Large intestine (tissue), 3 donors: Measurements from ENCODE around the gene IARS2. TPM values are rescaled to one million over a fixed set of nuclear protein-coding genes. Genes with fewer than 3 reads are reported as not detected.
A peak's percentile ranks its signal among the peaks of the same experiment; 100 is the strongest.
"Not testable (repeated sequence)": the region's sequence is repeated elsewhere in the genome, so short reads cannot be mapped to it uniquely, and the experiment has no call there.

Source experiments
- DNase-seq, 2 donors: peaks; one replicate each; pipeline versions ENCODE4 v3.0.0 to v3.0.0-alpha.2; 2013
- H3K27ac ChIP-seq: one replicate; pipeline ENCODE4 v1.5.1; 2013; ENCODE audit warnings: low read length
- H3K27me3 ChIP-seq: 2 replicates; pipeline ENCODE4 v1.6.1; 2013; ENCODE audit warnings: low read length; ENCODE audit not compliant: control insufficient read depth, insufficient read depth
- H3K36me3 ChIP-seq: 2 replicates; pipeline ENCODE4 v1.6.1; 2013; ENCODE audit warnings: low read length; ENCODE audit not compliant: control insufficient read depth, insufficient read depth
- H3K4me1 ChIP-seq: one replicate; pipeline ENCODE4 v1.6.1; 2013; ENCODE audit warnings: low read length; ENCODE audit not compliant: control insufficient read depth, insufficient read depth
- H3K4me3 ChIP-seq: one replicate; pipeline ENCODE4 v1.5.1; 2013; ENCODE audit warnings: low read length
- H3K9me3 ChIP-seq: one replicate; pipeline ENCODE4 v1.6.1; 2013; ENCODE audit warnings: mild to moderate bottlenecking, low read depth, low read length, moderate library complexity; ENCODE audit not compliant: control insufficient read depth
- WGBS: methylation state at CpG from one replicate; pipeline ENCODE4 v1.1.5; 2013; ENCODE audit warnings: low lambda C conversion rate; ENCODE audit not compliant: insufficient coverage; 5-methylcytosine and 5-hydroxymethylcytosine counted together
- polyA plus RNA-seq: library from polyadenylated mRNA; unstranded; fragments of 120-200 nt; gene quantifications from one replicate; pipeline ENCODE4 v1.2.1, GENCODE V29; 2013

The IARS2 gene
- polyA plus RNA-seq, 1 donor = 75.9 TPM

- WGBS = no CpG with 5 or more reads among the region's 2 CpGs
- Histone ChIP-seq H3K36me3 (peaks cover 43% of the 10 kb centered on the region), H3K27ac (no peak overlapping the region), H3K4me1 (no peaks in the 10 kb centered on the region), H3K9me3 (no peaks in the 10 kb centered on the region), H3K4me3 (no peak overlapping the region), H3K27me3 (no peaks in the 10 kb centered on the region)
- DNase-seq = no peak
Observed at GRCh38 chr1:220135755-220136154, 41.8 kb downstream of the IARS2 start.

- Histone ChIP-seq H3K4me1 (no peaks in the 10 kb centered on the region), H3K9me3 (no peaks in the 10 kb centered on the region), H3K27ac (no peak overlapping the region), H3K27me3 (no peaks in the 10 kb centered on the region), H3K36me3 (peaks cover 55% of the 10 kb centered on the region), H3K4me3 (no peak overlapping the region)
- DNase-seq = peak; percentile 33 to 67
- 60% methylated on average over 5 of the region's 9 CpGs for WGBS
Observed at GRCh38 chr1:220137019-220137786, 43.3 kb downstream of the IARS2 start.

GRCh38 chr1:220139966-220140365 lies 46.0 kb downstream of the IARS2 start:
- Histone ChIP-seq H3K4me3 (no peak overlapping the region), H3K27me3 (no peaks in the 10 kb centered on the region), H3K9me3 (no peaks in the 10 kb centered on the region), H3K4me1 (no peaks in the 10 kb centered on the region), H3K27ac (no peak overlapping the region), H3K36me3 (peaks cover 50% of the 10 kb centered on the region)
- DNase-seq = no peak
- 86% methylated on average over 1 of the region's 6 CpGs for WGBS

- H3K36me3 ChIP-seq = peaks cover 48% of the 10 kb centered on the region
Observed at GRCh38 chr1:220144051-220144450, 50.1 kb downstream of the IARS2 start.

GRCh38 chr1:220149742-220150141 lies 55.8 kb downstream of the IARS2 start:
- no peak for DNase-seq
- Histone ChIP-seq H3K36me3 (peaks cover 43% of the 10 kb centered on the region), H3K4me1 (no peaks in the 10 kb centered on the region), H3K27me3 (no peaks in the 10 kb centered on the region), H3K27ac (no peak overlapping the region), H3K9me3 (no peaks in the 10 kb centered on the region), H3K4me3 (no peak overlapping the region)
- no CpG with 5 or more reads among the region's 1 CpG for WGBS

More at GRCh38 chr1:220144051-220144450, 50.1 kb downstream of the IARS2 start:
- no peak overlapping the region for H3K27ac ChIP-seq
- WGBS = no CpG with 5 or more reads among the region's 5 CpGs
- H3K4me3 ChIP-seq = no peak overlapping the region
- no peaks in the 10 kb centered on the region for H3K27me3 ChIP-seq
- DNase-seq = no peak
- no peaks in the 10 kb centered on the region for H3K4me1 ChIP-seq
- no peaks in the 10 kb centered on the region for H3K9me3 ChIP-seq

- 43% methylated on average over 1 of the region's 3 CpGs for WGBS
- H3K36me3 ChIP-seq = peaks cover 44% of the 10 kb centered on the region
- H3K4me3 ChIP-seq = no peak overlapping the region
- DNase-seq = no peak
- H3K27me3 ChIP-seq = no peaks in the 10 kb centered on the region
- no peaks in the 10 kb centered on the region for H3K9me3 ChIP-seq
- no peaks in the 10 kb centered on the region for H3K4me1 ChIP-seq
- H3K27ac ChIP-seq = no peak overlapping the region
Observed at GRCh38 chr1:220151454-220151853, 57.5 kb downstream of the IARS2 start.

GRCh38 chr1:220153147-220153546 lies 59.2 kb downstream of the IARS2 start:
- no peak overlapping the region for H3K4me3 ChIP-seq

GRCh38 chr1:220156620-220157146 lies 62.8 kb downstream of the IARS2 start:
- no peak overlapping the region for H3K27ac ChIP-seq
- no peaks in the 10 kb centered on the region for H3K9me3 ChIP-seq
- H3K4me3 ChIP-seq = no peak overlapping the region
- WGBS = 100% methylated on average over 3 of the region's 4 CpGs
- DNase-seq = no peak
- no peaks in the 10 kb centered on the region for H3K4me1 ChIP-seq
- peaks cover 54% of the 10 kb centered on the region for H3K36me3 ChIP-seq
- H3K27me3 ChIP-seq = no peaks in the 10 kb centered on the region

More at GRCh38 chr1:220153147-220153546, 59.2 kb downstream of the IARS2 start:
- Histone ChIP-seq H3K36me3 (peaks cover 56% of the 10 kb centered on the region), H3K4me1 (no peaks in the 10 kb centered on the region), H3K9me3 (no peaks in the 10 kb centered on the region), H3K27ac (no peak overlapping the region), H3K27me3 (no peaks in the 10 kb centered on the region)
- DNase-seq = no peak

GRCh38 chr1:220157738-220158137 lies 63.8 kb downstream of the IARS2 start:
- Histone ChIP-seq H3K4me3 (no peak overlapping the region), H3K27ac (peak overlapping the region; percentile 21), H3K9me3 (no peaks in the 10 kb centered on the region), H3K4me1 (no peaks in the 10 kb centered on the region), H3K27me3 (no peaks in the 10 kb centered on the region), H3K36me3 (peaks cover 49% of the 10 kb centered on the region)
- WGBS = no CpG with 5 or more reads among the region's 2 CpGs
- no peak for DNase-seq

GRCh38 chr1:220158530-220158929 lies 64.6 kb downstream of the IARS2 start:
- not testable (repeated sequence) for H3K4me1 ChIP-seq, H3K9me3 ChIP-seq, H3K4me3 ChIP-seq, DNase-seq, H3K27me3 ChIP-seq
- peak overlapping the region; percentile 66 for H3K27ac ChIP-seq
- WGBS = no CpG with 5 or more reads among the region's 7 CpGs
- H3K36me3 ChIP-seq = peaks cover 46% of the 10 kb centered on the region

GRCh38 chr1:220159041-220159440 lies 65.1 kb downstream of the IARS2 start:
- H3K27me3 ChIP-seq = no peaks in the 10 kb centered on the region
- H3K4me3 ChIP-seq = no peak overlapping the region
- peak overlapping the region; percentile 66 for H3K27ac ChIP-seq
- no peaks in the 10 kb centered on the region for H3K9me3 ChIP-seq
- peaks cover 50% of the 10 kb centered on the region for H3K36me3 ChIP-seq
- peak; percentile 47 to 82 for DNase-seq
- 25% methylated on average over 2 of the region's 3 CpGs for WGBS
- H3K4me1 ChIP-seq = no peaks in the 10 kb centered on the region
